Spleen (tissue), 11 donors: ENCODE measurements around the gene GP5. TPM values are rescaled to one million over a fixed set of nuclear protein-coding genes. Genes with fewer than 3 reads are reported as not detected.

Experiments
- DNase-seq: peaks from one replicate; pipeline ENCODE4 v3.0.0-alpha.2; 2020
- H3K27ac ChIP-seq, 8 donors: fragments of 200-600 bp; sonication (generic) in 7 of 8; 1 replicate in 4 of 8; 2 replicates in 4 of 8; pipeline versions ENCODE4 v1.5.0 to v1.8.0; 2016 to 2021; ENCODE audit warnings: inconsistent platforms in 4 of 8, mild to moderate bottlenecking in 4 of 8, moderate library complexity in 1 of 8
- H3K27me3 ChIP-seq, 7 donors: fragments of 200-600 bp; sonication (generic) in 6 of 7; replicated peaks in 1 of 7; 1 replicate in 4 of 7; 2 replicates in 3 of 7; pipeline versions ENCODE4 v1.5.0 to v1.8.0; 2016 to 2021; ENCODE audit warnings: inconsistent platforms in 3 of 7, mild to moderate bottlenecking in 1 of 7
- H3K36me3 ChIP-seq, 6 donors: fragments of 200-600 bp; sonication (generic) in 5 of 6; 1 replicate in 4 of 6; 2 replicates in 2 of 6; pipeline versions ENCODE4 v1.5.0 to v1.8.0; 2016 to 2021; ENCODE audit warnings: inconsistent platforms in 2 of 6
- H3K4me1 ChIP-seq, 6 donors: fragments of 200-600 bp; sonication (generic) in 5 of 6; 1 replicate in 3 of 6; 2 replicates in 3 of 6; pipeline versions ENCODE4 v1.5.0 to v1.8.0; 2016 to 2021; ENCODE audit warnings: inconsistent platforms in 3 of 6
- H3K4me3 ChIP-seq, 8 donors: fragments of 200-600 bp; sonication (generic) in 7 of 8; 1 replicate in 4 of 8; 2 replicates in 4 of 8; pipeline versions ENCODE4 v1.5.0 to v1.8.0; 2016 to 2021; ENCODE audit warnings: inconsistent platforms in 4 of 8, mild to moderate bottlenecking in 4 of 8, moderate library complexity in 2 of 8
- H3K9me3 ChIP-seq, 8 donors: fragments of 200-600 bp; sonication (generic) in 7 of 8; 1 replicate in 4 of 8; 2 replicates in 4 of 8; pipeline versions ENCODE4 v1.5.0 to v1.8.0; 2016 to 2021; ENCODE audit warnings: inconsistent platforms in 4 of 8
- POLR2A ChIP-seq, 3 donors: fragments of 450-650 bp; IDR thresholded peaks; one replicate each; pipeline ENCODE4 v1.5.1; 2017; ENCODE audit warnings: antibody characterized with exemption in 3 of 3, mild to moderate bottlenecking in 1 of 3
- POLR2AphosphoS5 ChIP-seq, 3 donors: sonication (generic); formaldehyde crosslinking; IDR thresholded peaks; one replicate each; pipeline ENCODE4 v1.5.1; 2017; ENCODE audit warnings: antibody characterized with exemption in 3 of 3
- WGBS, 5 donors: extraction: QIAGEN DNeasy Blood & Tissue Kit in 3 of 5; methylation state at CpG; one replicate each; pipeline versions ENCODE4 v1.1.5 to v1.1.7; 2013 to 2018; 5-methylcytosine and 5-hydroxymethylcytosine counted together
- intact Hi-C: fragments of 100-400 bp; cut with DNase I; formaldehyde crosslinking; loops from one replicate; pipeline ENCODE4 v1.15.0; 2023; ENCODE audit warnings: low total_unique reads
- polyA plus RNA-seq, 3 donors: library from polyadenylated mRNA; stranded (reverse); fragments of 200-250 nt; gene quantifications; one replicate each; pipeline ENCODE4 v1.2.1, GENCODE V29; 2013
- total RNA-seq, 7 donors: library from RNA; depleted of rRNA in 3 of 7; stranded (reverse); fragments of >200 nt in 3 of 7; fragmentation: NEBNext Ultra II Directional in 4 of 7; extraction: Animal tissue kit (Norgen Biotek cat#: 25700) in 4 of 7; gene quantifications; one replicate each; pipeline versions ENCODE4 v1.1.0 to v1.2.1, GENCODE V29; 2016 to 2021
- TF ChIP-seq, protein P1 (sequence below), 11 experiments: fragments of 200-600 bp in 7 of 11; fragments of 450-650 bp in 4 of 11; sonication (generic) in 4 of 11; IDR thresholded peaks in 8 of 11; conservative IDR thresholded peaks in 3 of 11; 1 replicate in 7 of 11; 2 replicates in 4 of 11; pipeline versions ENCODE4 v1.4.0 to v1.8.0; 2016 to 2021; ENCODE audit warnings: antibody characterized with exemption in 11 of 11, inconsistent platforms in 4 of 11, mild to moderate bottlenecking in 1 of 11
- donor health status: healthy with polysubstance abuse.
- donor health status: DM: no; HTN: no; CAD: no; lungs with moderate emphysema.
- donor health status: DM: no; HTN: no; CAD: no.
- donor health status: Bipolar disorder and iron deficiency.
- donor health status: healthy.
- donor health status: DM: no; HTN: no; CAD: no.
- donor health status: DM: yes; HTN: yes; CAD: no.

Gene GP5
- total and polyA plus RNA-seq, 10 donors, result 0.15 to 1.8 (median 0.55) TPM

- no peak overlapping the region for H3K4me3 ChIP-seq
- no peaks in the 10 kb centered on the region for H3K9me3 ChIP-seq
- DNase-seq, result no peak
- 82 to 92% (median 83%) methylated on average over 10 of the region's 10 CpGs for WGBS, 5 donors
- intact Hi-C loops, result no loop called here
- no peak overlapping the region for H3K27ac ChIP-seq
- H3K4me1 ChIP-seq, result no peaks in the 10 kb centered on the region
- H3K27me3 ChIP-seq, result peaks cover 0 to 5% (median 0%) of the 10 kb centered on the region in 7 donors
- TF ChIP-seq POLR2A (IDR thresholded peaks at IDR 0.05) (no peak), POLR2AphosphoS5 (IDR thresholded peaks at IDR 0.05) (no peak)
- TF ChIP-seq, protein P1, sequence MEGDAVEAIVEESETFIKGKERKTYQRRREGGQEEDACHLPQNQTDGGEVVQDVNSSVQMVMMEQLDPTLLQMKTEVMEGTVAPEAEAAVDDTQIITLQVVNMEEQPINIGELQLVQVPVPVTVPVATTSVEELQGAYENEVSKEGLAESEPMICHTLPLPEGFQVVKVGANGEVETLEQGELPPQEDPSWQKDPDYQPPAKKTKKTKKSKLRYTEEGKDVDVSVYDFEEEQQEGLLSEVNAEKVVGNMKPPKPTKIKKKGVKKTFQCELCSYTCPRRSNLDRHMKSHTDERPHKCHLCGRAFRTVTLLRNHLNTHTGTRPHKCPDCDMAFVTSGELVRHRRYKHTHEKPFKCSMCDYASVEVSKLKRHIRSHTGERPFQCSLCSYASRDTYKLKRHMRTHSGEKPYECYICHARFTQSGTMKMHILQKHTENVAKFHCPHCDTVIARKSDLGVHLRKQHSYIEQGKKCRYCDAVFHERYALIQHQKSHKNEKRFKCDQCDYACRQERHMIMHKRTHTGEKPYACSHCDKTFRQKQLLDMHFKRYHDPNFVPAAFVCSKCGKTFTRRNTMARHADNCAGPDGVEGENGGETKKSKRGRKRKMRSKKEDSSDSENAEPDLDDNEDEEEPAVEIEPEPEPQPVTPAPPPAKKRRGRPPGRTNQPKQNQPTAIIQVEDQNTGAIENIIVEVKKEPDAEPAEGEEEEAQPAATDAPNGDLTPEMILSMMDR (IDR thresholded peaks at IDR 0.05 in 8 of 11, conservative IDR thresholded peaks at IDR 0.05 in 3 of 11), result no peak
- no peaks in the 10 kb centered on the region for H3K36me3 ChIP-seq
Measured at GRCh38 chr3:194352667-194353246, 46.3 kb downstream of the GP5 start.

- H3K36me3 ChIP-seq, result no peaks in the 10 kb centered on the region
- WGBS, 5 donors, result 90 to 97% (median 90%) methylated on average over 14 of the region's 14 CpGs
Measured at GRCh38 chr3:194351952-194352536, 47.0 kb downstream of the GP5 start.

GRCh38 chr3:194351080-194351672, 47.9 kb downstream of the GP5 start, which contains the start of gene CPN2:
Gene CPN2 (minus strand): TSS chr3:194351328. CDS start chr3:194342702, 8,626 bp downstream.
- Histone ChIP-seq H3K4me3 (no peak within 1 kb of the TSS), H3K4me1 (no peaks in the 10 kb centered on the region), H3K27ac (no peak within 1 kb of the TSS), H3K27me3 (peaks cover 0 to under 1% (median 0%) of the 10 kb centered on the region in 7 donors), H3K36me3 (no peaks in the 10 kb centered on the region), H3K9me3 (no peaks in the 10 kb centered on the region)
- WGBS, 5 donors, result 83 to 93% (median 88%) methylated on average over 16 to 24 of the region's 24 CpGs
- DNase-seq, result peak; percentile 66
- TF ChIP-seq, protein P1 (IDR thresholded peaks at IDR 0.05 in 8 of 11, conservative IDR thresholded peaks at IDR 0.05 in 3 of 11), result no peak
- no peak for TF ChIP-seq POLR2A (IDR thresholded peaks at IDR 0.05)
- no peak for TF ChIP-seq POLR2AphosphoS5 (IDR thresholded peaks at IDR 0.05)
- intact Hi-C loops, result no loop called here

More at GRCh38 chr3:194351952-194352536, 47.0 kb downstream of the GP5 start:
- DNase-seq, result no peak
- no peaks in the 10 kb centered on the region for H3K9me3 ChIP-seq
- intact Hi-C loops, result no loop called here
- no peak overlapping the region for H3K27ac ChIP-seq
- H3K27me3 ChIP-seq, result peaks cover 0 to 5% (median 0%) of the 10 kb centered on the region in 7 donors
- no peak overlapping the region for H3K4me3 ChIP-seq
- TF ChIP-seq POLR2AphosphoS5 (IDR thresholded peaks at IDR 0.05), result no peak
- TF ChIP-seq, protein P1 (IDR thresholded peaks at IDR 0.05 in 8 of 11, conservative IDR thresholded peaks at IDR 0.05 in 3 of 11), result no peak
- no peaks in the 10 kb centered on the region for H3K4me1 ChIP-seq

- 58 to 84% (median 78%) methylated on average over 3 of the region's 3 CpGs for WGBS, 5 donors
- H3K36me3 ChIP-seq, result no peaks in the 10 kb centered on the region
- H3K27ac ChIP-seq, result no peak overlapping the region
- intact Hi-C loops, result no loop called here
- DNase-seq, result no peak
- TF ChIP-seq POLR2A (IDR thresholded peaks at IDR 0.05) (no peak), POLR2AphosphoS5 (IDR thresholded peaks at IDR 0.05) (no peak)
- TF ChIP-seq, protein P1 (IDR thresholded peaks at IDR 0.05 in 8 of 11, conservative IDR thresholded peaks at IDR 0.05 in 3 of 11), result no peak
- no peaks in the 10 kb centered on the region for H3K9me3 ChIP-seq
- H3K4me3 ChIP-seq, result no peak overlapping the region
- H3K27me3 ChIP-seq, result peaks cover 0 to 5% (median 0%) of the 10 kb centered on the region in 7 donors
- H3K4me1 ChIP-seq, result no peaks in the 10 kb centered on the region
Measured at GRCh38 chr3:194350726-194351071, 48.4 kb downstream of the GP5 start.
